Choroid plexus epithelial cell (primary cell): Measurements from ENCODE around the gene SLC9A3.

ENCODE experiments used
- DNase-seq: peaks from one replicate; pipeline ENCODE4 v3.0.0-alpha.2; 2010; ENCODE audit warnings: low read depth
- H3K4me3 ChIP-seq: 2 replicates; pipeline ENCODE4 v1.5.1; 2011; ENCODE audit warnings: low read depth, mild to moderate bottlenecking, control low read depth, low read length, moderate library complexity
- CTCF ChIP-seq: conservative IDR thresholded peaks from 2 replicates; pipeline ENCODE4 v1.5.1; 2011; ENCODE audit warnings: low read depth, mild to moderate bottlenecking, control low read depth, inconsistent platforms, low read length, moderate library complexity

Gene SLC9A3

GRCh38 chr5:463301-463700 is 60.9 kb downstream of the SLC9A3 start:
- TF ChIP-seq CTCF = no peak
- H3K4me3 ChIP-seq = no peak overlapping the region
- DNase-seq = no peak

GRCh38 chr5:462051-462481 is 62.2 kb downstream of the SLC9A3 start:
- DNase-seq = no peak
- TF ChIP-seq CTCF = no peak
- no peak overlapping the region for H3K4me3 ChIP-seq

- no peak for DNase-seq
- no peak overlapping the region for H3K4me3 ChIP-seq
- TF ChIP-seq CTCF = no peak
Measured at GRCh38 chr5:460273-460625, 64.0 kb downstream of the SLC9A3 start.

GRCh38 chr5:459562-460272 is 64.5 kb downstream of the SLC9A3 start:
- no peak for TF ChIP-seq CTCF
- no peak overlapping the region for H3K4me3 ChIP-seq
- no peak for DNase-seq

- TF ChIP-seq CTCF = no peak
- peak; percentile 51 for DNase-seq
- no peak overlapping the region for H3K4me3 ChIP-seq
Measured at GRCh38 chr5:458547-459353, 65.5 kb downstream of the SLC9A3 start.

GRCh38 chr5:457195-457961 is 66.9 kb downstream of the SLC9A3 start:
- TF ChIP-seq CTCF = no peak
- DNase-seq = no peak
- H3K4me3 ChIP-seq = no peak overlapping the region
